K562 (cell line): Measurements from ENCODE around the gene TMC2.

Experiments used
- C11orf30 ChIP-seq: fragments of 450-650 bp; IDR thresholded peaks from 2 replicates; pipeline ENCODE4 v1.6.1; 2016; ENCODE audit warnings: low read depth, mild to moderate bottlenecking
- CBX3 ChIP-seq, 2 experiments: IDR thresholded peaks; 1 replicate in 1 of 2; 2 replicates in 1 of 2; pipeline ENCODE4 v1.6.1; 2012; ENCODE audit warnings: inconsistent platforms in 2 of 2, low read length in 2 of 2, borderline replicate concordance in 1 of 2, control low read depth in 1 of 2
- DDX20 ChIP-seq: fragments of 450-650 bp; IDR thresholded peaks from 2 replicates; pipeline ENCODE4 v1.6.1; 2016; ENCODE audit warnings: missing genetic modification characterization, low read depth, mild to moderate bottlenecking, missing compliant biosample characterization, moderate library complexity
- FOXM1 ChIP-seq, 2 experiments: fragments of 450-650 bp in 1 of 2; sonication (generic) in 1 of 2; formaldehyde crosslinking in 1 of 2; IDR thresholded peaks; 2 replicates each; pipeline versions ENCODE4 v1.6.1 to v1.9.0; 2017 to 2022; ENCODE audit warnings: low read depth in 2 of 2, mild to moderate bottlenecking in 2 of 2, missing genetic modification reagents in 1 of 2, moderate library complexity in 1 of 2
- RBBP5 ChIP-seq: fragments of 200-600 bp; sonication (generic); IDR thresholded peaks from 2 replicates; pipeline ENCODE4 v1.6.1; 2012; ENCODE audit warnings: borderline replicate concordance, mild to moderate bottlenecking, low read length, control low read depth, inconsistent platforms; ENCODE audit not compliant: insufficient read depth, poor library complexity, severe bottlenecking
- TAF1 ChIP-seq: IDR thresholded peaks from 2 replicates; pipeline ENCODE4 v1.6.1; 2011; ENCODE audit warnings: mild to moderate bottlenecking, low read length, moderate library complexity; ENCODE audit not compliant: insufficient read depth, control insufficient read depth, severe bottlenecking; ENCODE audit errors: extremely low read depth
- ZEB2 ChIP-seq: fragments of 450-650 bp; IDR thresholded peaks from 2 replicates; pipeline ENCODE4 v1.6.1; 2016
- ZFX ChIP-seq: sonication (generic); formaldehyde crosslinking; IDR thresholded peaks from 2 replicates; pipeline ENCODE4 v1.8.0; 2022; ENCODE audit warnings: mild to moderate bottlenecking, missing genetic modification reagents, moderate library complexity
- ZNF551 ChIP-seq: fragments of 250-450 bp; sonication (Bioruptor Pico); IDR thresholded peaks from 2 replicates; pipeline ENCODE4 v1.5.0; 2021; ENCODE audit warnings: mild to moderate bottlenecking, moderate library complexity
- TF ChIP-seq, protein P1 (sequence below), 2 experiments: fragments of 450-650 bp in 1 of 2; IDR thresholded peaks; 2 replicates each; pipeline ENCODE4 v1.6.1; 2011 to 2017; ENCODE audit warnings: low read depth in 2 of 2, antibody characterized with exemption in 1 of 2, borderline replicate concordance in 1 of 2, low read length in 1 of 2, mild to moderate bottlenecking in 1 of 2, mixed read lengths in 1 of 2; ENCODE audit not compliant: control insufficient read depth in 1 of 2
- TF ChIP-seq, protein P2 (sequence below): sonication (generic); formaldehyde crosslinking; IDR thresholded peaks from 2 replicates; pipeline ENCODE4 v1.9.0; 2022; ENCODE audit warnings: mild to moderate bottlenecking, missing genetic modification reagents
- TF ChIP-seq, protein P3 (sequence below), 3 experiments: IDR thresholded peaks in 2 of 3; conservative IDR thresholded peaks in 1 of 3; 2 replicates each; pipeline ENCODE4 v1.5.1; 2011 to 2012; ENCODE audit warnings: low read length in 3 of 3, mild to moderate bottlenecking in 3 of 3, control low read depth in 2 of 3, improper control_type of control experiment in 1 of 3, inconsistent platforms in 1 of 3, low read depth in 1 of 3, mixed read lengths in 1 of 3, moderate library complexity in 1 of 3; ENCODE audit not compliant: insufficient read depth in 2 of 3
- TF ChIP-seq, protein P4 (sequence below), 2 experiments: IDR thresholded peaks; 2 replicates each; pipeline ENCODE4 v1.6.1; 2012; ENCODE audit warnings: improper control_type of control experiment in 2 of 2, low read depth in 2 of 2, low read length in 2 of 2, borderline replicate concordance in 1 of 2

DNA sequence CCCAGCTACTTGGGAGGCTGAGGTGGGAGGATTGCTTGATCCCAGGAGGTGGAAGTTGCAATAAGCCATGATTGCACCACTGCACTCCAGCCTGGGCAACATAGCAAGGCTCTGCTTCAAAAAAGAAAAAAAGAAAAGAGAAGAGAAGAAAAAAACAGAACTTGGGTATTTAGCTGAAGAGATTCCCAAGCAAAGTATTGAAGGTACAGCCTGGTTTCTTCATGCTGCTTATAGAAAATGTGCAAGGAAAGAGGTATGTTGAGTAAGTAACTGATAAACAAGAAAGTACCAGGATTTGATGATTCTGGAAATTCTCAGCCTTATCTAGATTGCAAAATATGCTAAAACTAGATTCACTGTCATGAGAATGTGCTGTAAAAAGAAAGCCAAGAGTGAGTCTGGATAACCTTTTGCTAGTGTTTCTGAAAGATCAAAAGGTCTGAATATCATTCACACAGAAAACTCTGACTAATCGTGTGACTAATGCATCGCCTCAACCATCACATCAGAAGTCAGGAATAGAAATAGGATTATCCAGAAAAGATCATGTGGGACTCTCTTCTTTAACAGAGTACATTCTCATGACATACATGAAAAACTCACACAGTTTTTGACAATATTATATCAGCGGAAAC is 83.7 kb downstream of the TMC2 start:
- TF ChIP-seq, protein P1, sequence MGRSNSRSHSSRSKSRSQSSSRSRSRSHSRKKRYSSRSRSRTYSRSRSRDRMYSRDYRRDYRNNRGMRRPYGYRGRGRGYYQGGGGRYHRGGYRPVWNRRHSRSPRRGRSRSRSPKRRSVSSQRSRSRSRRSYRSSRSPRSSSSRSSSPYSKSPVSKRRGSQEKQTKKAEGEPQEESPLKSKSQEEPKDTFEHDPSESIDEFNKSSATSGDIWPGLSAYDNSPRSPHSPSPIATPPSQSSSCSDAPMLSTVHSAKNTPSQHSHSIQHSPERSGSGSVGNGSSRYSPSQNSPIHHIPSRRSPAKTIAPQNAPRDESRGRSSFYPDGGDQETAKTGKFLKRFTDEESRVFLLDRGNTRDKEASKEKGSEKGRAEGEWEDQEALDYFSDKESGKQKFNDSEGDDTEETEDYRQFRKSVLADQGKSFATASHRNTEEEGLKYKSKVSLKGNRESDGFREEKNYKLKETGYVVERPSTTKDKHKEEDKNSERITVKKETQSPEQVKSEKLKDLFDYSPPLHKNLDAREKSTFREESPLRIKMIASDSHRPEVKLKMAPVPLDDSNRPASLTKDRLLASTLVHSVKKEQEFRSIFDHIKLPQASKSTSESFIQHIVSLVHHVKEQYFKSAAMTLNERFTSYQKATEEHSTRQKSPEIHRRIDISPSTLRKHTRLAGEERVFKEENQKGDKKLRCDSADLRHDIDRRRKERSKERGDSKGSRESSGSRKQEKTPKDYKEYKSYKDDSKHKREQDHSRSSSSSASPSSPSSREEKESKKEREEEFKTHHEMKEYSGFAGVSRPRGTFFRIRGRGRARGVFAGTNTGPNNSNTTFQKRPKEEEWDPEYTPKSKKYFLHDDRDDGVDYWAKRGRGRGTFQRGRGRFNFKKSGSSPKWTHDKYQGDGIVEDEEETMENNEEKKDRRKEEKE (IDR thresholded peaks at IDR 0.05; ENCODE audit: borderline replicate concordance in 1 of 2, control insufficient read depth in 1 of 2, low read depth in 2 of 2, low read length in 1 of 2) = no peak
- TF ChIP-seq FOXM1 (IDR thresholded peaks at IDR 0.05; ENCODE audit: low read depth) (no peak), FOXM1 (CRISPR knock-in tag; IDR thresholded peaks at IDR 0.05; ENCODE audit: low read depth) (no peak), DDX20 (tag) (no peak), CBX3 (IDR thresholded peaks at IDR 0.05; ENCODE audit: borderline replicate concordance in 1 of 2, low read length in 2 of 2) (no peak), ZEB2 (no peak), ZNF551 (CRISPR knock-in tag) (no peak), C11orf30 (no peak), RBBP5 (no peak), ZFX (CRISPR knock-in tag) (no peak), TAF1 (no peak)
- TF ChIP-seq, protein P2, sequence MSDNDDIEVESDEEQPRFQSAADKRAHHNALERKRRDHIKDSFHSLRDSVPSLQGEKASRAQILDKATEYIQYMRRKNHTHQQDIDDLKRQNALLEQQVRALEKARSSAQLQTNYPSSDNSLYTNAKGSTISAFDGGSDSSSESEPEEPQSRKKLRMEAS = no peak
- TF ChIP-seq, protein P3, sequence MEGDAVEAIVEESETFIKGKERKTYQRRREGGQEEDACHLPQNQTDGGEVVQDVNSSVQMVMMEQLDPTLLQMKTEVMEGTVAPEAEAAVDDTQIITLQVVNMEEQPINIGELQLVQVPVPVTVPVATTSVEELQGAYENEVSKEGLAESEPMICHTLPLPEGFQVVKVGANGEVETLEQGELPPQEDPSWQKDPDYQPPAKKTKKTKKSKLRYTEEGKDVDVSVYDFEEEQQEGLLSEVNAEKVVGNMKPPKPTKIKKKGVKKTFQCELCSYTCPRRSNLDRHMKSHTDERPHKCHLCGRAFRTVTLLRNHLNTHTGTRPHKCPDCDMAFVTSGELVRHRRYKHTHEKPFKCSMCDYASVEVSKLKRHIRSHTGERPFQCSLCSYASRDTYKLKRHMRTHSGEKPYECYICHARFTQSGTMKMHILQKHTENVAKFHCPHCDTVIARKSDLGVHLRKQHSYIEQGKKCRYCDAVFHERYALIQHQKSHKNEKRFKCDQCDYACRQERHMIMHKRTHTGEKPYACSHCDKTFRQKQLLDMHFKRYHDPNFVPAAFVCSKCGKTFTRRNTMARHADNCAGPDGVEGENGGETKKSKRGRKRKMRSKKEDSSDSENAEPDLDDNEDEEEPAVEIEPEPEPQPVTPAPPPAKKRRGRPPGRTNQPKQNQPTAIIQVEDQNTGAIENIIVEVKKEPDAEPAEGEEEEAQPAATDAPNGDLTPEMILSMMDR (IDR thresholded peaks at IDR 0.05 in 2 of 3, conservative IDR thresholded peaks at IDR 0.05 in 1 of 3; ENCODE audit: insufficient read depth in 2 of 3, low read depth in 1 of 3, low read length in 3 of 3) = no peak
- TF ChIP-seq, protein P4, sequence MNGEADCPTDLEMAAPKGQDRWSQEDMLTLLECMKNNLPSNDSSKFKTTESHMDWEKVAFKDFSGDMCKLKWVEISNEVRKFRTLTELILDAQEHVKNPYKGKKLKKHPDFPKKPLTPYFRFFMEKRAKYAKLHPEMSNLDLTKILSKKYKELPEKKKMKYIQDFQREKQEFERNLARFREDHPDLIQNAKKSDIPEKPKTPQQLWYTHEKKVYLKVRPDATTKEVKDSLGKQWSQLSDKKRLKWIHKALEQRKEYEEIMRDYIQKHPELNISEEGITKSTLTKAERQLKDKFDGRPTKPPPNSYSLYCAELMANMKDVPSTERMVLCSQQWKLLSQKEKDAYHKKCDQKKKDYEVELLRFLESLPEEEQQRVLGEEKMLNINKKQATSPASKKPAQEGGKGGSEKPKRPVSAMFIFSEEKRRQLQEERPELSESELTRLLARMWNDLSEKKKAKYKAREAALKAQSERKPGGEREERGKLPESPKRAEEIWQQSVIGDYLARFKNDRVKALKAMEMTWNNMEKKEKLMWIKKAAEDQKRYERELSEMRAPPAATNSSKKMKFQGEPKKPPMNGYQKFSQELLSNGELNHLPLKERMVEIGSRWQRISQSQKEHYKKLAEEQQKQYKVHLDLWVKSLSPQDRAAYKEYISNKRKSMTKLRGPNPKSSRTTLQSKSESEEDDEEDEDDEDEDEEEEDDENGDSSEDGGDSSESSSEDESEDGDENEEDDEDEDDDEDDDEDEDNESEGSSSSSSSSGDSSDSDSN (IDR thresholded peaks at IDR 0.05; ENCODE audit: borderline replicate concordance in 1 of 2, low read depth in 2 of 2, low read length in 2 of 2) = no peak
